ENCODE measurements around the gene KIZ.

- TF ChIP-seq CTCF (IDR thresholded peaks at IDR 0.05 in 2 of 3, conservative IDR thresholded peaks at IDR 0.05 in 1 of 3; ENCODE audit: borderline replicate concordance in 1 of 3, insufficient read depth in 1 of 3, low read depth in 2 of 3, low read length in 2 of 3) = no peak
- TF ChIP-seq POLR2AphosphoS5 (IDR thresholded peaks at IDR 0.05; ENCODE audit: low read depth, low read length) = no peak
- TF ChIP-seq POLR2A (IDR thresholded peaks at IDR 0.05; ENCODE audit: borderline replicate concordance, extremely low read depth, insufficient read depth, insufficient read length) = no peak
- TF ChIP-seq SIN3A (IDR thresholded peaks at IDR 0.05; ENCODE audit: low read depth) = no peak
- no peak for TF ChIP-seq YY1 (IDR thresholded peaks at IDR 0.05; ENCODE audit: extremely low read depth, insufficient replicate concordance, low read depth, low read length)
- TF ChIP-seq RAD21 (IDR thresholded peaks at IDR 0.05; ENCODE audit: low read depth) = no peak
- no peak for TF ChIP-seq EZH2 (IDR thresholded peaks at IDR 0.05)
- TF ChIP-seq MAX (IDR thresholded peaks at IDR 0.05) = no peak
These were observed 28.8 kb downstream of the KIZ start for GRCh38 chr20:21154692-21155091.
